GM06990 (cell line): Measurements from ENCODE around the gene ZNF460.
A peak's percentile ranks its signal among the peaks of the same experiment; 100 is the strongest.
"Not testable (repeated sequence)": the region's sequence is repeated elsewhere in the genome, so short reads cannot be mapped to it uniquely, and the experiment has no call there.

Source experiments
- DNase-seq: peaks from one replicate; pipeline ENCODE4 v3.0.0-alpha.2; 2011; ENCODE audit not compliant: insufficient read length; ENCODE audit errors: extremely low read depth
- H3K27me3 ChIP-seq: replicated peaks from 2 replicates; pipeline ENCODE4 v1.6.0; 2011; ENCODE audit warnings: low read length; ENCODE audit not compliant: control insufficient read depth, insufficient read depth
- H3K36me3 ChIP-seq: 2 replicates; pipeline ENCODE4 v1.5.1; 2011; ENCODE audit warnings: low read length; ENCODE audit not compliant: control insufficient read depth, insufficient read depth
- H3K4me3 ChIP-seq: replicated peaks from 2 replicates; pipeline ENCODE4 v1.5.1; 2011; ENCODE audit warnings: low read depth, mild to moderate bottlenecking, control low read depth, low read length
- TF ChIP-seq, protein P1 (sequence below): IDR thresholded peaks from 2 replicates; pipeline ENCODE4 v1.5.1; 2011; ENCODE audit warnings: low read length, control low read depth, mild to moderate bottlenecking, inconsistent platforms; ENCODE audit not compliant: insufficient read depth, poor library complexity, severe bottlenecking

The ZNF460 gene

DNA sequence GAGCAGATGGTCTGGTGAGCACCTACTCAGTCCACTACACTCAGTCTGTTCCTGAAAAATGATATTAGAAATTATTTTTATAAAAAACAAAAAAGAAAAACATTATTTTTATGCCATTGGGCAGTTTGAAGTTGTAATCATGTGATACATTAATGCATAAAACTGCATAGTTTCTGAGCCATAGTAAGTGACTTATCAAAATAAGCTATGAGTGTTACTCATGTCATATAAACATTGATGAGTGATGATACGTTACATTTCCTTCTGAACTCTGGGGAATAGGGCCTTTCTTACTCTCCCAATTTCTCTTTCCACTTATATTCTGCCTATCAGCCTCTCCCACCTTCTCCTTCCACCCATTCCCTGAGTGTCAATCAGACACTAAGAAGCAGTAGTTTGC, 31.0 kb upstream of the ZNF460 start:
- DNase-seq: no peak
- TF ChIP-seq, protein P1, sequence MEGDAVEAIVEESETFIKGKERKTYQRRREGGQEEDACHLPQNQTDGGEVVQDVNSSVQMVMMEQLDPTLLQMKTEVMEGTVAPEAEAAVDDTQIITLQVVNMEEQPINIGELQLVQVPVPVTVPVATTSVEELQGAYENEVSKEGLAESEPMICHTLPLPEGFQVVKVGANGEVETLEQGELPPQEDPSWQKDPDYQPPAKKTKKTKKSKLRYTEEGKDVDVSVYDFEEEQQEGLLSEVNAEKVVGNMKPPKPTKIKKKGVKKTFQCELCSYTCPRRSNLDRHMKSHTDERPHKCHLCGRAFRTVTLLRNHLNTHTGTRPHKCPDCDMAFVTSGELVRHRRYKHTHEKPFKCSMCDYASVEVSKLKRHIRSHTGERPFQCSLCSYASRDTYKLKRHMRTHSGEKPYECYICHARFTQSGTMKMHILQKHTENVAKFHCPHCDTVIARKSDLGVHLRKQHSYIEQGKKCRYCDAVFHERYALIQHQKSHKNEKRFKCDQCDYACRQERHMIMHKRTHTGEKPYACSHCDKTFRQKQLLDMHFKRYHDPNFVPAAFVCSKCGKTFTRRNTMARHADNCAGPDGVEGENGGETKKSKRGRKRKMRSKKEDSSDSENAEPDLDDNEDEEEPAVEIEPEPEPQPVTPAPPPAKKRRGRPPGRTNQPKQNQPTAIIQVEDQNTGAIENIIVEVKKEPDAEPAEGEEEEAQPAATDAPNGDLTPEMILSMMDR: no peak
- H3K36me3 ChIP-seq: peaks cover 29% of the 10 kb centered on the region
- no peak overlapping the region for H3K4me3 ChIP-seq
- no peaks in the 10 kb centered on the region for H3K27me3 ChIP-seq

DNA sequence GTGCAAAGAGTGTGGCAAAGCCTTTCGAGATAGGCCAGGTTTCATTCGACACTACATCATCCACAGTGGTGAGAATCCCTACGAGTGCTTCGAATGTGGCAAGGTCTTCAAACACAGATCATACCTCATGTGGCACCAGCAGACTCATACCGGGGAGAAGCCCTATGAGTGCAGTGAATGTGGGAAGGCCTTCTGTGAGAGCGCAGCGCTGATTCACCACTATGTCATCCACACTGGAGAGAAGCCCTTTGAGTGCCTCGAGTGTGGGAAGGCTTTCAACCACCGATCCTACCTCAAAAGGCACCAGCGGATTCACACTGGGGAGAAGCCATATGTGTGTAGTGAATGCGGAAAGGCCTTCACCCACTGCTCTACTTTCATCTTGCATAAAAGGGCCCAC, 26.5 kb upstream of the ZNF460 start:
- DNase-seq, H3K27me3 ChIP-seq, H3K4me3 ChIP-seq: not testable (repeated sequence)
- peaks cover 15% of the 10 kb centered on the region for H3K36me3 ChIP-seq

DNA sequence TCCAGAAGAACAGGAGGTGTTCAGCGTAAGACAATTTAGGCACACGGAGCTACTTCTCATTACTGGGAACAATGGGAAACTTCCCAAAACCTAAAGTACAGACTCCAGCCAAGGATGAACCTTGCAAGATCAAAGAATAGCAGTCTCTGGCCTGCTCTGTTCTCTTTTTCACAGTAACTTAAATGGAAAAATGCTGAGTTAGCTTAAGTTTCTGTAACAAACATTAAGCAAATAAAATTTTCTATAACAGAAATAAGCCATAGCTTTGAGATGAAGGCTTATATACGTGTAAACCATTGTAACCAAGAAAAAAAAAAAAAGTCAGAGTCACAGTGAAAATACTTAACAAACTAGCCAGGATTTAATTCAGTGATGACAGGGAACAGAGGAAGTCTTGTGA, 18.2 kb upstream of the ZNF460 start:
- Histone ChIP-seq H3K4me3 (no peak overlapping the region), H3K36me3 (no peaks in the 10 kb centered on the region), H3K27me3 (no peaks in the 10 kb centered on the region)
- DNase-seq: no peak
- TF ChIP-seq, protein P1: no peak

DNA sequence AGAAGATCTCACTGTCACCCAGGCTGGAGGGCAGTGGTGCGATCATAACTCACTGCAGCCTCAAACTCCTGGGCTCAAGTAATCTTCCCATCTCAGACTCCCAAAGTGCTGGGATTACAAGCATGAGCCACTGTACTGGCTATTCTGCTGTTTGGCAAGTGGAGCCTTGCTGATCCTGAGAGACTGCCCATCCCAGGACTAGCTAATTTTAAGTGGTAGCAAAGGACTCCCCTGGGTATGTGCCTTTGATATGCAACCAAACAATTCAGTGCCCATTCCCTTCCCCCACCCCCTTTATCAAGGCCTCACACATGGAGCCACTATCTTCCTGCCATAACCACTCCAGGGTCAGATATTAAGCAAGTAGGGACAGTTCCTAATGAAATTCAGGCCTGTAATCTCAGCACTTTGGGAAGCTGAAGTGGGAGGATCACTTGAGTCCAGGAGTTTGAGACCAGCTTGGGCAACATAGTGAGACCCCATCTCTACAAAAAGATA, 17.0 kb upstream of the ZNF460 start:
- Histone ChIP-seq H3K36me3 (no peaks in the 10 kb centered on the region), H3K27me3 (no peaks in the 10 kb centered on the region), H3K4me3 (no peak overlapping the region)
- DNase-seq: no peak
- TF ChIP-seq, protein P1: no peak

DNA sequence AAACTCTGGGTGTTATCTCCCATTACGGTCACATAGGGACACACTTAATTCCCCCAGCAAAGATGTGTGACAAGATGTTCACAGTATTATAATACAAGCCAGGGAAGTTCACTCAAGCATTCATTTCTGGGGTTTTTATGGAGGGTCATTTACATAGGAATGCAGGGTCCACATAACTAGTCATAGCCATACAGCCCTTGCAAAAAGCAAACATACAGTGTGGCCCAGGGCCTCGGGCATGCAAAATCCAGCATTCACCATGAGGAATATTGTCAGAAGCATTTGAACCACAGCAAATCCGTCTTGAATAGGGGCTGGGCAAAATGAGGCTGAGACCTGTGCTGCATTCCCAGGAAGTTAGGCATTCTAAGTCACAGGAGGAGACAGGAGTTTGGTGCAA, 13.0 kb upstream of the ZNF460 start:
- no peak for DNase-seq
- H3K36me3 ChIP-seq: no peaks in the 10 kb centered on the region
- H3K4me3 ChIP-seq: no peak overlapping the region
- TF ChIP-seq, protein P1: no peak
- H3K27me3 ChIP-seq: no peaks in the 10 kb centered on the region

GRCh38 chr19:57269515-57270250, 10.6 kb upstream of the ZNF460 start:
- peak; percentile 37 for DNase-seq
- Histone ChIP-seq H3K27me3 (no peaks in the 10 kb centered on the region), H3K4me3 (peak overlapping the region; percentile 30), H3K36me3 (no peaks in the 10 kb centered on the region)
- TF ChIP-seq, protein P1: no peak
